GM21528 (cell line): ENCODE measurements around the gene WNT7A.
"Not testable (repeated sequence)": the region's sequence is repeated elsewhere in the genome, so short reads cannot be mapped to it uniquely, and the experiment has no call there.

Experiments used
- ATAC-seq: cut with Tn5 transposase; IDR thresholded peaks from one replicate; pipeline ENCODE4 v1.9.1; 2021; ENCODE audit warnings: mild to moderate bottlenecking, moderate library complexity; ENCODE audit not compliant: unreplicated experiment, low FRiP score

The WNT7A gene

DNA sequence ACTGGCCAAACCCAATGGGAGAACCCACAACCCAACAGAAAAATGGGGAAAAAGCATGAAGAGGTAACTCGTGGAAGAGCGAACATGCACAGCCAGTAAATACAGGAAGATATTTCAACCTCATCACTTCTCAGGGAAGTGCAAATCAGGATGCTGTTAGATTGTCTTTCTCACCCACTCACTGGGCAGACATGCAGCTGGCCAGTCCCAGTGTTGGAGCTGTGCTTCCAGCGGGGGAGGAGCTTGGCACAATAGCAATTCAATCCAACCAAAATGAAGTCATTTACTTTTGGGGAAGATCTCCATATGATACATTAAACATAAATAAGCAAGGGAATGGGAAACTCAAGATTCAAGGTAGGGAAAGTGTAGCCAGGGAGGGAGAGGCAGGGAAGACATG, 12.1 kb downstream of the WNT7A start:
- ATAC-seq, result no peak

GRCh38 chr3:13866041-13866965, 13.6 kb downstream of the WNT7A start:
- no peak for ATAC-seq

- no peak for ATAC-seq
Measured at GRCh38 chr3:13865581-13865980, 14.3 kb downstream of the WNT7A start.

DNA sequence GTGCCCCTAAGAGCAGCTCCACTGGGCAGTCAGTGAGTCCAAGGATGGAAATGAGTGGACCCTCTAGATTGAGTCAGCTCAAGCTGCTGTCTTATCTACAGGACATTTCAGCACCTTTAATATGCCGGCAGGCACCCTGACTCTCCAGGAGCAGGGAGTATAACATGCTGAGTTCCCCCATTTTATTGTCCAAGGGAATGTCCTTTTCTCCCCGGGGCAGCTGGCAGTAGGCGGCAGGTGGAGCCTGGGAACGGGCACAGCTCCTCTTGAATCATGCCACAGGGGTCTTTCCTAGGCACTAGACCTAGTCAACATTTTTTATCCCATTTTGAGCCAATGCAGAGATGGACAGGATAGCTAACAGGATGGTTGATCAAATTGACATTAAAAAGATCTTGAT, 14.8 kb downstream of the WNT7A start:
- ATAC-seq, result no peak

DNA sequence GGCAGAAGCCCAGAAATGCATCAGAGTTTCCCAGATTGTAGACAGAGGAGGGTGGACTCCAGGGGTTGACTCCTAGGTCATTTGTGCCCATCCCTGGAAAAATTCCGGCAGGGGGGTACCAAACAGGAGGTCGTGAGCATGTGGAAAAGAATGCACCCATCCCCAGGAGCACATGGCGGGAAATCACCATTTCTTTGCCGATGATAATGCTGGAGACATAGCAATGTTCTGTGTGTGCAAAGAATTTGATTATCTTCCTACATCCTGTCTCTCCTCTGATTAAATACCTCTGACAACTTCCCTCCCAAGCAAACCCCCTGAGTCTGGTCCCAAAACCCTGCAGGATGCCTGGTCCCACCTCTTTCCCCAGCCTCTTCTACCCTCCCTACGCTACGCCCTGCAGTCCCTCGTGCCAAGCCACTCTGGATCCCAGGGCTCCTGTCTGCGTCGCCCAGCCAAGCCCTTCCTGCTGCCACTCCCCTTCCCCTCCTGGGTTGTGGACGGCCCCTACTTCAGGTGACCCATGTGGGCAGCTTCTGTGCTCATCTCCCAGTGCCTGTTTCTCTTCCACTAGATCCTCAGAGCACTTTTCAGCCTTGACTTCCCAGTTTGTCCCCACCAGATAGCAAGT, 15.8 kb downstream of the WNT7A start:
- ATAC-seq, result no peak

DNA sequence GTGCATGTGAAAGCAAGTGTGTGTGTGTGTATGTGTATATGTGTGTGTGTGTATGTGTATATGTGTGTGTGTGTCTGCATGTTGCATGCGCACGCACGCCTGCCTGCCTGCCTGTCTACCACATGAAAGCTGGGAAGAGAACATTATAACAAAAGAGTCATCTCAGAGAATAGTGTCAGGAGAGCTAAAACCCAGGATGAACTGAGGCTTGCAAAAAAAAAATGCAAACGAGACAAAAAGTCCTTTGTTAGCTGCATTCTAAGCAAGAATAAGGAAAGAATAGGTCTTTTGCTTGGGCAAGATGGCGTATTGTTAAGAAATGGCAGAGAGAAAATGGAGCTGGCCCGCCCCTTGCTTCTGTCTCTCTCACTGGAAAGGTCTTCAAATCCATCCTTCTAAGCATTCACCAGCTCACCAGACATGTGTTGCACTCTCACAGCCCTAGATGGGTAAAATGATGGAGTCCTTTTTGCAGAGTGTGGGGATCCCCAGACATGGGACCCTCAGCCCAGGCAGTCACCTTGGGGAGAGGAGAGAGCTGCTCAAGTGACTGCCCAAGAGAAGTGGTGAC, 16.4 kb downstream of the WNT7A start:
- ATAC-seq, result no peak

DNA sequence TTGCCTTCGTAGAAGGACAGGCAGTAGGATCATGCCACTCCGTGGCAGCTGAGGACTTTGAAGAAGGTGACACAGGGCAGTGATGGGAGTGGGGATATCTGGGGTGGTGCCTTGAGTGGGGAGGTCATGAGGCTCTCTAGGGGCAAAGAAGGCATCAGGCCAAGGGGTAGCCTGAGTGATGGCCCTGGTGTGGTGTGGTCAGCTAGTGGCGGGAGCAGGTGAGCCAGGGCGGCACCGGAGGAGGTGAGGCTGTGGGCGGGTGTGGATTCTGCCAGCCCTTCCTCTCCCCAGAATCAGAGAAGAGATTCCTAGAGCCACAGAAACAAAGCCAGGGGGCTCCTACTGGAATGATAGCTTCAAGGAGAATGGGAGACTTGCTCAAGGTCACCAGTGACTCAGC, 18.4 kb downstream of the WNT7A start:
- no peak for ATAC-seq

DNA sequence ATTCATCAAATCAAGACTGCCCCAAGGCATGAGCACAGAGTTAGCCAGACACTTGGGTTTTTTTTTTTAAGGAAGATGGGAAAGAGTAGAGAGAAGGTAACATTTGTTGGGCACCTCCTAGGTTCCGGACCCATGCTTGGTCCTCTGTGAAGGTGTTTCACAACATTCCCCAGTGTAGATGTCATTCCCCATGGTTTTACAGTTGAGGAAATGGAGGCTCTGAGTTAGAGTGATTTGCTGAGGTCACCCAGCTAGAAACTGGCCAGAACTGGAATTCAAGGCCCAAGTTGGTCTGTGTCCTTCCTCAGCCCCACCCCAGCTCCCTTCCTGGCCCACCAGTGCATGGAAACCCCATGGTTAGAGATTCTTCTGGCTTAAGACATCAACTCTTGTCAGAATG, 19.9 kb downstream of the WNT7A start:
- ATAC-seq, result no peak

- no peak for ATAC-seq
Measured at GRCh38 chr3:13858768-13859520, 20.9 kb downstream of the WNT7A start.

DNA sequence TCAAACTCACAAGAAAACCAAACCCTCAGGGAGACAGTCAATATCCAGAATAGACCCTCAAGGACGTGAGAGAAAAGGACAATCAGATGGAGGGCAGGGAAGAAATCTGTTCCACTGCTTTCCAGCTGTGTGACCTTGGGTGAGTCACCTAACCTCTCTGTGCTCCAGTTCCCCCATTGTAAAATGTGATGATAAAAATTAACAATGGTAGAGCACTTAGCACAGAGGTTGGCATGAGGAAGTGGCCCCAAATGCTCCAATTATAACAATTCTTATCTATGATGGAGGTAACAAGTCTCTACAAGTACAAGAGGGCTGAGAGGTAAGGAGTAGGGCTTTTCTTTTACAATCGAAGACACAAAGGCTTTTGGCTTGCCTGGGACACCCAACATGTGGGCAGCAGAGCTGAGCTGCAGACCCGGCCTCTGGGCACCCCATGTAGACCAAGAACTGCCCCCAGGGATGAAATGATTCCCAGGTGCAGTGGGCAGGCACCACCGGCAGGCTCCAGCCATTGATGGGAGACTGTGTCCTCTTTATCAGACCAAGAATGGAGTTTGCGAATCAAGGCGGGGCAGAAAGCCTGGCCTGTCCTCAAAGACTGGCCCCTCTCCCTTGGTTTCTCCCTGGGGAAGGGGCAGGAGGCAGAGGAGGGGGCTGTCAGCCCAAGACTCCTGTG, 22.0 kb downstream of the WNT7A start:
- no peak for ATAC-seq

GRCh38 chr3:13856628-13857027, 23.2 kb downstream of the WNT7A start:
- not testable (repeated sequence) for ATAC-seq

DNA sequence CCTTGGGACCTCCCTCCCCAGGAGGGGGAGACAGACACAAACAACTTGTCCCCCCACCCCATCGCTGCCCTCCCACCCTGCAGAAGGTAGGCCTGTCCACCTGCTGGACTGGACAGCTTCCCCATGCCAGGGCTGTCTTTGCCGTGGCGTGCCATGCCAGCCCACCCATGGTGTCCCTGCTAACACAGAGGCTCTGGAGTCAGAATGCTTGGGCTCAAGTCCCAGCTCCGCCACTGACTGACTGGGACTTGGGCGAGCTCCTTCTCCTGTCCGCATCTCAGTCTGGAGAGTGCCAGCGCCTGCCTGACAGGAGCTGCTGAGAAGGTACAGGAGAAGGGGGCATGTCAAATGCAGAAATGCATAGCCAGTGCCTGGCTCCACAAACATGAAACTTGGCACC, 23.9 kb downstream of the WNT7A start:
- ATAC-seq, result no peak

- no peak for ATAC-seq
Measured at GRCh38 chr3:13854492-13854891, 25.4 kb downstream of the WNT7A start.

DNA sequence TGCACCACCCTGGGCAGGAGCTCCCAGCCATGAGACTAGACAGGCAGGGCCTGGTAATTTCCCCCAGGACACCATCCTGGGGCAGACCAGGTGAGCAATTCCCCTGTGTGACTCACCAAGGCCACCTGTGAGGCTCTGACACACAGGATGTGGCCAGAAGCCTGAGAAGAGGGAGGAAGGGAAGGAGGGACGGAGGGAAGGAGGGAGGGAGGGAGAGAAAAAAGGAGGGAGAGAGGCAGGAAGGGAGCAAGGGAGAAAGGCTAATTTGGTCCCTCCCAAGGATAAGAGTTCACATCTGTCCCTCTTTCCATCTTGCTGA, 25.9 kb downstream of the WNT7A start:
- ATAC-seq, result no peak

DNA sequence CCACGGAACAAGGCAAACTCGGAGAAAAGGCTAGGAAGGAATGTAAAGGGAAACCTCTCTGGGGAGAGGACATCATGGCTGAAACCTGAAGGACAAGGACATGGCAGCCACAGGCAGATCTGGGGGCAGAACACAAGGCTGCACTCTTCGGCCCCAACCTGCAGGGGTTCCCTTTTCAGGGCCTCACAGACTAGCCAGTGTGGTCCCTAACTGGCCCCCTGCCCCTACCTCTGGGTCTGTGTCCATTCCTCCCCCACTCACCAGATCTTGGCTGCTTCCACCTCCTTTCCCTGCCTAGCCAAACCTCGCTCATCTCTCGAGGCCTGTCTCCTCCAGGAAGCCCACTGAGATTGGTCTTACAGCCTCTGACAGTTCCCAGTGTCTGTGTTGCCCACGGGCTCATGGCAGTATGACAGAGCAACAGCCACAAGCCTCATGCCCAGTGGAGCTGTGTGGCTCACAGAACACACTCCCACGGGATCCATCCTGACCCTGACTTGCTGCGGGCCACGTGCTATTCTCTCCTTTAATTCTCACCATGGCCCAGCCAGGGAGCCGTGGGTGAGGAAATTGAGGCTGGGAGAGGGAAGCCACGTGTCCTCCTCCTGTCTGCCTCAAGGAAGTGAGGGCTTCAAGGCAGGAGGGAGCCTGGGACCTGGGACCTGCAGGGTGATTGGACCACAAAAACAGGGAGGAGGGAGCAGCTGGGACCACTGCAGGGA, 26.5 kb downstream of the WNT7A start:
- no peak for ATAC-seq

DNA sequence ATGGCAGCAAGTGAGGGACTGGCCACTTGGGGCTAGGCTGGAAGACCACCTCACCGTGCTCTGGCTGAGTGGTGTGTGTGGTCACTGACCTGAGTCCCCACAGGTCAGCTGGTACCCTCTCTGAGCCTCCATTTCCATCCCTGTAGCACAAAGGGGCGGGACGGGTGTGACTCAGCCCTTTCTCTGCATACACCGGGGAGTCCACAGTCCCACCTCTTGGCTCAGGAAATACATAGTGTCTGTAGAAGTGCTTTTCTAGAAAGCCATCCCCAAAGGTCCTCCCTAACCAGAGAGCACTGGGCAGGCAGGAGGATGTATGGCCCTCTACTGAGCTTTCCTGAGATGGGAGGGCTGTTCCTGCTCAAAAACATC, 27.2 kb downstream of the WNT7A start:
- no peak for ATAC-seq

DNA sequence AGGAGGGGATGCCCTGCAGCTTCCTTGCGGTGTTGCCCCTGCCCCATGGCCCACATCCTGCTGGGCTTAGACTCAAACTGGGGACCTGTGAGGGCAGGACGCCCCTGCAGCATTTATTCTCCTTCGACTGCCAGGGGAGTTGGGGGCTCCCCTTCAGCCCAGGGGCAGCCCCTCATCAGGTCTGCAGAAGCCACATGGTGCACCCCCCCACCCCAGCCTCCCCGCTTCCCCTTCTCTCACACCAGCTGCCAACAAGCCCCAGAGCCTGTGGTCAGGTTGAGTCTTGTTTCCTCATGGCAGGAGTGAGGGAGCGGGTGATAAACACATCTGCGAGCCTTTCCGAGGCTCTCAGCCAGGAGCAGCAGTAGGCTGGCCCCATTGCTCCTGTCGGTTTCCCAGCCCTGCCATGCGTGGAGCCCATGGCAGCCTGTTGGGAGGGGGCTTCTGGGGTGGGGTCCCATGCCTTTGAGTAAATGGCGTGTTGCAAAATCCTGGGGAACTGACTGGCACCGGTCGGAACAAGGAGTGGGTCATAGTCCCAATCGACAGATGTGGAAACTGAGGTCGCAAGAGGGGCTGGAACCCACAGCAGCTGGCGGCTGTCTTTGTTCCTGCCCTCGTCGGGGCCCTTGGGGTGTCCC, 27.8 kb downstream of the WNT7A start:
- no peak for ATAC-seq

DNA sequence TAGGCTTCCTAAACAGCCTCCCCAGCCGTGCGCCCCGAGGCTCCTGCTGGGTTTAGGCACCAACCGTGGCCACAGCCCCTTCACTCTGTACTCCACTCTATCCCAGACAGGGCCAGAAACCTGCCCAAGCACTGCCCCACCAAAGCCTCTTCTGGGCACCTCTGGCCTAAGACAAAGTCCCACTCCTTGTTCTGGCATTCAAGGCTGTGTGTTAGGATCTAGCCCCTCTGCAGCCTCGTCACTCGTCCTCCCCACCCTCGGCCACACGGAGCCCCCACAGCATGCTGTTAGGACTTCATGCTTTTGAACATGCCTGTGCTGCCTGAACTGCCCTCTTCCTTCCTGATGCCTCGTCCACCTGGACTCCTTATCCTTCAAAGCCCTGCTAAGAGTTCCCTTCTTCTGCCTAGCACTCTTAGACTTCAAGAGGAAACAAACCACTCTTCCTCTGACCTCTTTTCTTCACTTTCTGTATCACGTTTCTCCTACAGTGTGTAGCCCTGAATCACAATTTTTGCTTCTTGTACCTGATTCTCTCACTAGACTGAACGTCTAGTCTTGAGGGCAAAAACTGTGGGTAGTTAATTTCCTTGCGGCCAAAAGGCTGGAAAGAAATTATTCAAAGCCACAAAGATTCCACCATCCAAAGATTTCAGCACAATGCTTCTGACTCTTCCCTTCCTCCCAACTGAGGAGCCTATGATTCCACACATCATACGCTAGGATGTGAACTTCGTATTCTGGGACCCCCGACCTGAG, 28.6 kb downstream of the WNT7A start:
- ATAC-seq, result no peak
